Measurements from ENCODE around the gene TRIM10. TPM values are rescaled to one million over a fixed set of nuclear protein-coding genes. Genes with fewer than 3 reads are reported as not detected.

The TRIM10 gene
- total and polyA plus RNA-seq, 10 of the 15 experiments (the other 5 are each of a cell fraction or from before 2014, with no cell fraction given): 0.01 TPM; not detected in 9

DNA sequence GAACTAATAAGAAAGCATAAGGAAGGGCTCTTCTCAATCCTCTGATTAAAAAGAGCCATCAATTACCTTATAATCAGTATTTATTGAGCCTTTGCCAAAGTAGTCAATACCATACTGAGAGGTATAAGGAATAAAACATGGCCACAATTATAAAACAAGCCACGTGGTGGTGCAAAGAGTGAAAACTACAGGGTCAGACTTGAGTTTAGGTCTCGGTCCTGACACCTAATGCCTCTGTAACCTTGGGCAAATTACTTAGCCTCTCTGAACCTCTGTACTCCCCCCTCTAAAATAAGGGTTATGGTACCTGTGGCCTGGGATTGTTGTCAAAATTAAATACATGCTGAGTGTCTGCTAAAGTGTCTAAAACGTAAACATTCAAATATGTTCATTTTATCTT is 11.8 kb downstream of the TRIM10 start:
- Histone ChIP-seq H3K36me3 (ENCODE audit: control insufficient read depth in 2 of 2, insufficient read depth in 2 of 2, low read length in 1 of 2) (no peaks in the 10 kb centered on the region), H3K79me2 (ENCODE audit: control insufficient read depth, insufficient read depth, low read length) (no peaks in the 10 kb centered on the region), H3K27me3 (replicated peaks in 1 of 2; ENCODE audit: control insufficient read depth in 2 of 2, insufficient read depth in 2 of 2, low read length in 1 of 2) (peaks cover 0 to 3% of the 10 kb centered on the region in 2 experiments; a peak in 2 of 4 replicates), H2AFZ (ENCODE audit: control insufficient read depth, low read depth, low read length) (no peak overlapping the region), H3K4me1 (ENCODE audit: control insufficient read depth, insufficient read depth, low read length) (no peaks in the 10 kb centered on the region; the same call in 1 of the 2 replicates), H3K9ac (ENCODE audit: control insufficient read depth, insufficient read depth, low read length) (no peak overlapping the region), H3K9me3 (replicated peaks; ENCODE audit: control insufficient read depth, insufficient read depth, low read length) (no peaks in the 10 kb centered on the region), H3K4me3 (no peak overlapping the region), H4K20me1 (ENCODE audit: control insufficient read depth, insufficient read depth) (no peaks in the 10 kb centered on the region), H3K4me2 (ENCODE audit: control insufficient read depth, insufficient read depth) (no peak overlapping the region), H3K27ac (ENCODE audit: control insufficient read depth, insufficient read depth) (no peak overlapping the region)
- ChIA-PET POLR2A (no interaction called here), SMC1A (ENCODE audit: uncharacterized antibody, unreplicated experiment) (interaction anchor here (0.8 to 1.3 kb wide), 3 partner anchors 17 to 44 kb away, joined by 3 read pairs; no protein-coding TSS in a partner anchor), RAD21 (ENCODE audit: unreplicated experiment) (no interaction called here), CTCF (interaction anchor here (0.9 to 1.6 kb wide), 2 partner anchors 22 to 46 kb away, joined by 3 to 5 read pairs; no protein-coding TSS in a partner anchor)
- TF ChIP-seq RUNX3 (IDR thresholded peaks at IDR 0.05; ENCODE audit: low read length): no peak
- TF ChIP-seq RCOR1 (conservative IDR thresholded peaks at IDR 0.05; ENCODE audit: low read depth, low read length): no peak
- TF ChIP-seq CBX5 (IDR thresholded peaks at IDR 0.05; ENCODE audit: low read depth): no peak
- TF ChIP-seq SRF (IDR thresholded peaks at IDR 0.05; ENCODE audit: low read depth in 2 of 2, low read length in 2 of 2): no peak
- no peak for TF ChIP-seq POLR2AphosphoS5 (IDR thresholded peaks at IDR 0.05; ENCODE audit: low read length)
- peak; percentile 24; the same call in 1 of the 3 replicates for ATAC-seq
- intact Hi-C loops (cut with micrococcal nuclease; ENCODE audit: unreplicated experiment): no loop called here
- BruUV-seq (replicated peaks): no TSS peak
- DNase-seq (ENCODE audit: low read depth, low spot score): no peak
- FAIRE-seq: no peak
- in situ Hi-C loops (cut with MboI): no loop called here
- WGBS (ENCODE audit: insufficient coverage, insufficient replicate concordance, low lambda C conversion rate, missing lambda C conversion rate): 16% methylated on average over 3 of the region's 3 CpGs

DNA sequence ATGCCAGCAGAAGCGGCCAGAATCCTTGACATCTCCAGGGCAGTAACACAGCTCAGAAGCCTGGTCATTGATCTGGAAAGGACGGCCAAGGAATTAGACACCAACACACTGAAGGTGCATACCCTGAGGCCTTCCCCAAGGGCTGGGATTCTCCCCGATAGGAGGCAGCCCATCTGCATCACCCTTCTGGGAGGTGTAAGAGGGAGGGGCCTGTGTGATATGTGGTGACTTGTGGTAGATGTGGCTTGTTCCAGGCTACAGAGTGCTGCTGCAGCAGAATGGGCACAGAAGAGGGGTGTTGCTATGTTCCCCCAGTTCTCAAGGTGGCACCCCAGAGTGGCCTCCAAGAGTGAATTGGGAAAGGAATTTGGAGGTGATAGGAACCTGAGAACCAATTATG is 13.9 kb downstream of the TRIM10 start:
- intact Hi-C loops (cut with micrococcal nuclease; ENCODE audit: unreplicated experiment): no loop called here
- H3K4me3 ChIP-seq: no peak overlapping the region
- peaks cover 0 to 3% of the 10 kb centered on the region in 2 experiments; a peak in 2 of 4 replicates for H3K27me3 ChIP-seq (replicated peaks in 1 of 2; ENCODE audit: control insufficient read depth in 2 of 2, insufficient read depth in 2 of 2, low read length in 1 of 2)
- H3K9ac ChIP-seq (ENCODE audit: control insufficient read depth, insufficient read depth, low read length): no peak overlapping the region
- H4K20me1 ChIP-seq (ENCODE audit: control insufficient read depth, insufficient read depth): no peaks in the 10 kb centered on the region
- ATAC-seq (peak; percentile 83), DNase-seq (ENCODE audit: low read depth, low spot score) (no peak), FAIRE-seq (no peak)
- BruUV-seq (replicated peaks): no TSS peak
- no peaks in the 10 kb centered on the region for H3K36me3 ChIP-seq (ENCODE audit: control insufficient read depth in 2 of 2, insufficient read depth in 2 of 2, low read length in 1 of 2)
- ChIA-PET RAD21 (ENCODE audit: unreplicated experiment) (interaction anchor here (0.9 to 1.0 kb wide), 2 partner anchors 15 to 44 kb away, joined by 3 to 4 read pairs; no protein-coding TSS in a partner anchor), POLR2A (interaction anchor here (0.6 kb wide), 1 partner anchor 132 kb away, joined by 4 read pairs; no protein-coding TSS in a partner anchor), SMC1A (ENCODE audit: uncharacterized antibody, unreplicated experiment) (interaction anchor here (0.8 to 2.6 kb wide), 3 partner anchors 13 to 72 kb away, joined by 3 to 8 read pairs (median 3); no protein-coding TSS in a partner anchor), CTCF (interaction anchor here (1.5 to 2.7 kb wide), 2 partner anchors 15 to 44 kb away, joined by 3 to 12 read pairs; no protein-coding TSS in a partner anchor)
- H3K27ac ChIP-seq (ENCODE audit: control insufficient read depth, insufficient read depth): no peak overlapping the region
- H2AFZ ChIP-seq (ENCODE audit: control insufficient read depth, low read depth, low read length): no peak overlapping the region
- 37% methylated on average over 3 of the region's 3 CpGs for WGBS (ENCODE audit: insufficient coverage, insufficient replicate concordance, low lambda C conversion rate, missing lambda C conversion rate)
- H3K9me3 ChIP-seq (replicated peaks; ENCODE audit: control insufficient read depth, insufficient read depth, low read length): no peaks in the 10 kb centered on the region
- no peaks in the 10 kb centered on the region; the same call in 1 of the 2 replicates for H3K4me1 ChIP-seq (ENCODE audit: control insufficient read depth, insufficient read depth, low read length)
- in situ Hi-C loops (cut with MboI): no loop called here
- no peaks in the 10 kb centered on the region for H3K79me2 ChIP-seq (ENCODE audit: control insufficient read depth, insufficient read depth, low read length)
- no peak overlapping the region for H3K4me2 ChIP-seq (ENCODE audit: control insufficient read depth, insufficient read depth)
- TF ChIP-seq, protein P1, sequence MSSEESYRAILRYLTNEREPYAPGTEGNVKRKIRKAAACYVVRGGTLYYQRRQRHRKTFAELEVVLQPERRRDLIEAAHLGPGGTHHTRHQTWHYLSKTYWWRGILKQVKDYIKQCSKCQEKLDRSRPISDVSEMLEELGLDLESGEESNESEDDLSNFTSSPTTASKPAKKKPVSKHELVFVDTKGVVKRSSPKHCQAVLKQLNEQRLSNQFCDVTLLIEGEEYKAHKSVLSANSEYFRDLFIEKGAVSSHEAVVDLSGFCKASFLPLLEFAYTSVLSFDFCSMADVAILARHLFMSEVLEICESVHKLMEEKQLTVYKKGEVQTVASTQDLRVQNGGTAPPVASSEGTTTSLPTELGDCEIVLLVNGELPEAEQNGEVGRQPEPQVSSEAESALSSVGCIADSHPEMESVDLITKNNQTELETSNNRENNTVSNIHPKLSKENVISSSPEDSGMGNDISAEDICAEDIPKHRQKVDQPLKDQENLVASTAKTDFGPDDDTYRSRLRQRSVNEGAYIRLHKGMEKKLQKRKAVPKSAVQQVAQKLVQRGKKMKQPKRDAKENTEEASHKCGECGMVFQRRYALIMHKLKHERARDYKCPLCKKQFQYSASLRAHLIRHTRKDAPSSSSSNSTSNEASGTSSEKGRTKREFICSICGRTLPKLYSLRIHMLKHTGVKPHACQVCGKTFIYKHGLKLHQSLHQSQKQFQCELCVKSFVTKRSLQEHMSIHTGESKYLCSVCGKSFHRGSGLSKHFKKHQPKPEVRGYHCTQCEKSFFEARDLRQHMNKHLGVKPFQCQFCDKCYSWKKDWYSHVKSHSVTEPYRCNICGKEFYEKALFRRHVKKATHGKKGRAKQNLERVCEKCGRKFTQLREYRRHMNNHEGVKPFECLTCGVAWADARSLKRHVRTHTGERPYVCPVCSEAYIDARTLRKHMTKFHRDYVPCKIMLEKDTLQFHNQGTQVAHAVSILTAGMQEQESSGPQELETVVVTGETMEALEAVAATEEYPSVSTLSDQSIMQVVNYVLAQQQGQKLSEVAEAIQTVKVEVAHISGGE (CRISPR knock-in tag; IDR thresholded peaks at IDR 0.05): no peak
- TF ChIP-seq RBBP5 (conservative IDR thresholded peaks at IDR 0.05) (no peak), BHLHE40 (IDR thresholded peaks at IDR 0.05; ENCODE audit: borderline replicate concordance in 1 of 2, low read depth in 2 of 2, low read length in 1 of 2) (0 out of 4 replicates have a peak, but pooled peaks of 1 of the 2 experiments have one; percentile 28), RAD21 (IDR thresholded peaks at IDR 0.05; ENCODE audit: insufficient read depth, low read depth, low read length) (no peak), RUNX3 (IDR thresholded peaks at IDR 0.05; ENCODE audit: low read length) (peak; percentile 54; the same call in 1 of the 2 replicates), RCOR1 (conservative IDR thresholded peaks at IDR 0.05; ENCODE audit: low read depth, low read length) (no peak), LARP7 (IDR thresholded peaks at IDR 0.05) (no peak), IKZF2 (IDR thresholded peaks at IDR 0.05) (peak in 1 of 2 experiments; percentile 24; a peak in 2 of 4 replicates)
- TF ChIP-seq, protein P2, sequence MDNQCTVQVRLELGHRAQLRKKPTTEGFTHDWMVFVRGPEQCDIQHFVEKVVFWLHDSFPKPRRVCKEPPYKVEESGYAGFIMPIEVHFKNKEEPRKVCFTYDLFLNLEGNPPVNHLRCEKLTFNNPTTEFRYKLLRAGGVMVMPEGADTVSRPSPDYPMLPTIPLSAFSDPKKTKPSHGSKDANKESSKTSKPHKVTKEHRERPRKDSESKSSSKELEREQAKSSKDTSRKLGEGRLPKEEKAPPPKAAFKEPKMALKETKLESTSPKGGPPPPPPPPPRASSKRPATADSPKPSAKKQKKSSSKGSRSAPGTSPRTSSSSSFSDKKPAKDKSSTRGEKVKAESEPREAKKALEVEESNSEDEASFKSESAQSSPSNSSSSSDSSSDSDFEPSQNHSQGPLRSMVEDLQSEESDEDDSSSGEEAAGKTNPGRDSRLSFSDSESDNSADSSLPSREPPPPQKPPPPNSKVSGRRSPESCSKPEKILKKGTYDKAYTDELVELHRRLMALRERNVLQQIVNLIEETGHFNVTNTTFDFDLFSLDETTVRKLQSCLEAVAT (IDR thresholded peaks at IDR 0.05): peak; percentile 31; the same call in 1 of the 2 replicates
